Large intestine (tissue), 3 donors: ENCODE results near the gene NTM. TPM values are rescaled to one million over a fixed set of nuclear protein-coding genes. Genes with fewer than 3 reads are reported as not detected.
"Not testable (repeated sequence)": the region's sequence is repeated elsewhere in the genome, so short reads cannot be mapped to it uniquely, and the experiment has no call there.

Experiments
- DNase-seq, 2 donors: peaks; one replicate each; pipeline versions ENCODE4 v3.0.0 to v3.0.0-alpha.2; 2013
- H3K27ac ChIP-seq: one replicate; pipeline ENCODE4 v1.5.1; 2013; ENCODE audit warnings: low read length
- H3K27me3 ChIP-seq: 2 replicates; pipeline ENCODE4 v1.6.1; 2013; ENCODE audit warnings: low read length; ENCODE audit not compliant: control insufficient read depth, insufficient read depth
- H3K36me3 ChIP-seq: 2 replicates; pipeline ENCODE4 v1.6.1; 2013; ENCODE audit warnings: low read length; ENCODE audit not compliant: control insufficient read depth, insufficient read depth
- H3K4me1 ChIP-seq: one replicate; pipeline ENCODE4 v1.6.1; 2013; ENCODE audit warnings: low read length; ENCODE audit not compliant: control insufficient read depth, insufficient read depth
- H3K4me3 ChIP-seq: one replicate; pipeline ENCODE4 v1.5.1; 2013; ENCODE audit warnings: low read length
- H3K9me3 ChIP-seq: one replicate; pipeline ENCODE4 v1.6.1; 2013; ENCODE audit warnings: mild to moderate bottlenecking, low read depth, low read length, moderate library complexity; ENCODE audit not compliant: control insufficient read depth
- WGBS: methylation state at CpG from one replicate; pipeline ENCODE4 v1.1.5; 2013; ENCODE audit warnings: low lambda C conversion rate; ENCODE audit not compliant: insufficient coverage; 5-methylcytosine and 5-hydroxymethylcytosine counted together
- polyA plus RNA-seq: library from polyadenylated mRNA; unstranded; fragments of 120-200 nt; gene quantifications from one replicate; pipeline ENCODE4 v1.2.1, GENCODE V29; 2013

The NTM gene
- polyA plus RNA-seq, 1 donor, result 17.2 TPM

GRCh38 chr11:132068556-132068955, 698.1 kb downstream of the NTM start:
- Histone ChIP-seq H3K36me3 (no peaks in the 10 kb centered on the region), H3K27ac (no peak overlapping the region), H3K9me3 (no peaks in the 10 kb centered on the region), H3K4me3 (no peak overlapping the region), H3K27me3 (no peaks in the 10 kb centered on the region), H3K4me1 (peaks cover 7% of the 10 kb centered on the region)
- no peak for DNase-seq

GRCh38 chr11:132069593-132069992, 699.2 kb downstream of the NTM start:
- not testable (repeated sequence) for H3K36me3 ChIP-seq, H3K27me3 ChIP-seq, H3K4me3 ChIP-seq, H3K9me3 ChIP-seq, H3K4me1 ChIP-seq, DNase-seq, H3K27ac ChIP-seq
- WGBS, result no CpG with 5 or more reads among the region's 15 CpGs

GRCh38 chr11:132070907-132071306, 700.5 kb downstream of the NTM start:
- not testable (repeated sequence) for H3K4me3 ChIP-seq, H3K4me1 ChIP-seq, H3K36me3 ChIP-seq, H3K27ac ChIP-seq, H3K9me3 ChIP-seq, DNase-seq, H3K27me3 ChIP-seq
- WGBS, result no CpG with 5 or more reads among the region's 17 CpGs

GRCh38 chr11:132072044-132072857, 701.8 kb downstream of the NTM start:
- H3K4me3 ChIP-seq, result no peak overlapping the region
- no peaks in the 10 kb centered on the region for H3K9me3 ChIP-seq
- H3K27me3 ChIP-seq, result no peaks in the 10 kb centered on the region
- H3K4me1 ChIP-seq, result peaks cover 7% of the 10 kb centered on the region
- H3K36me3 ChIP-seq, result no peaks in the 10 kb centered on the region
- DNase-seq, result no peak
- no CpG with 5 or more reads among the region's 6 CpGs for WGBS
- H3K27ac ChIP-seq, result no peak overlapping the region

- Histone ChIP-seq H3K27ac (no peak overlapping the region), H3K27me3 (no peaks in the 10 kb centered on the region), H3K36me3 (no peaks in the 10 kb centered on the region), H3K4me3 (no peak overlapping the region), H3K4me1 (peaks cover 7% of the 10 kb centered on the region), H3K9me3 (no peaks in the 10 kb centered on the region)
- WGBS, result no CpG with 5 or more reads among the region's 3 CpGs
- DNase-seq, result no peak
These were observed 702.4 kb downstream of the NTM start for GRCh38 chr11:132072858-132073211.

- no CpG with 5 or more reads among the region's 1 CpG for WGBS
- H3K27ac ChIP-seq, result no peak overlapping the region
- H3K27me3 ChIP-seq, result no peaks in the 10 kb centered on the region
- no peak for DNase-seq
- H3K4me3 ChIP-seq, result no peak overlapping the region
- H3K9me3 ChIP-seq, result no peaks in the 10 kb centered on the region
- peaks cover 7% of the 10 kb centered on the region for H3K4me1 ChIP-seq
- no peaks in the 10 kb centered on the region for H3K36me3 ChIP-seq
These were observed 703.4 kb downstream of the NTM start for GRCh38 chr11:132073787-132074186.

GRCh38 chr11:132075447-132075846, 705.0 kb downstream of the NTM start:
- no peak for DNase-seq
- Histone ChIP-seq H3K27me3 (no peaks in the 10 kb centered on the region), H3K4me3 (no peak overlapping the region), H3K4me1 (peaks cover 7% of the 10 kb centered on the region), H3K36me3 (no peaks in the 10 kb centered on the region), H3K27ac (no peak overlapping the region), H3K9me3 (no peaks in the 10 kb centered on the region)
- no CpG with 5 or more reads among the region's 1 CpG for WGBS

GRCh38 chr11:132077416-132077815, 707.0 kb downstream of the NTM start:
- no peak for DNase-seq
- no peaks in the 10 kb centered on the region for H3K9me3 ChIP-seq
- no peaks in the 10 kb centered on the region for H3K36me3 ChIP-seq
- peaks cover 4% of the 10 kb centered on the region for H3K4me1 ChIP-seq
- H3K27me3 ChIP-seq, result no peaks in the 10 kb centered on the region
- no peak overlapping the region for H3K4me3 ChIP-seq
- H3K27ac ChIP-seq, result no peak overlapping the region

- no peaks in the 10 kb centered on the region for H3K4me1 ChIP-seq
- no peak overlapping the region for H3K4me3 ChIP-seq
- DNase-seq, result no peak
- no peaks in the 10 kb centered on the region for H3K27me3 ChIP-seq
- no peaks in the 10 kb centered on the region for H3K9me3 ChIP-seq
- H3K36me3 ChIP-seq, result no peaks in the 10 kb centered on the region
- 89% methylated on average over 3 of the region's 17 CpGs for WGBS
- no peak overlapping the region for H3K27ac ChIP-seq
These were observed 708.1 kb downstream of the NTM start for GRCh38 chr11:132078264-132079076.

GRCh38 chr11:132080127-132080526, 709.7 kb downstream of the NTM start:
- no peak for DNase-seq
- no peak overlapping the region for H3K27ac ChIP-seq
- no CpG with 5 or more reads among the region's 1 CpG for WGBS
- H3K4me1 ChIP-seq, result no peaks in the 10 kb centered on the region
- no peak overlapping the region for H3K4me3 ChIP-seq
- H3K9me3 ChIP-seq, result no peaks in the 10 kb centered on the region
- no peaks in the 10 kb centered on the region for H3K36me3 ChIP-seq
- H3K27me3 ChIP-seq, result no peaks in the 10 kb centered on the region

- DNase-seq, result no peak
- Histone ChIP-seq H3K4me3 (no peak overlapping the region), H3K4me1 (no peaks in the 10 kb centered on the region), H3K36me3 (no peaks in the 10 kb centered on the region), H3K27ac (no peak overlapping the region), H3K9me3 (no peaks in the 10 kb centered on the region), H3K27me3 (no peaks in the 10 kb centered on the region)
- 75% methylated on average over 1 of the region's 5 CpGs for WGBS
These were observed 712.2 kb downstream of the NTM start for GRCh38 chr11:132082566-132082965.
